Measurements from ENCODE around the gene CYP4F11. TPM values are rescaled to one million over a fixed set of nuclear protein-coding genes. Genes with fewer than 3 reads are reported as not detected.

Gene CYP4F11
- total RNA-seq, 1 experiment from 2014 or later: not detected

DNA sequence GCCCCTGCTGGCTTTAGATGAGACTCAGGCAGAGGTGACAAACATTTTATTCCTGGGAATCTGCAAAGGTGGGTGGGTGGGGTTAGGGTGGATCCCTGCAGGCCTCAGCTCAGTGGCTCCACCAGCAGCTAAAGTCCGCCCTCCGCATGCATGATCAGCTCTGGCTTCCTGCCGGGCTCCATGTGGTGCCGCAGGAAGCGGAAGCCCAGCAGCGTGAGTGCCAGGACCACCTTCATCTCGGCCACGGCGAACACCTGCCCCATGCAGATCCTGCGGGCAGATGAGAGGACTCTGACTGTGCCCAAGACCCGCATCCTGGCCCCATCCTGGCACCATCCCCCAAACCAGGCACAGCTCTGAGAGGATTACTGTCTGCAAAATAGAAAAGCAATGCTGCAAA, 62.8 kb downstream of the CYP4F11 start:
- H3K27me3 ChIP-seq (replicated peaks; ENCODE audit: control insufficient read depth, insufficient read depth, low read length): no peaks in the 10 kb centered on the region
- H3K27ac Mint-ChIP-seq (ENCODE audit: unreplicated experiment): no peak overlapping the region
- H3K9me3 Mint-ChIP-seq (ENCODE audit: unreplicated experiment): no peaks in the 10 kb centered on the region
- H3K4me1 Mint-ChIP-seq (ENCODE audit: low read depth, unreplicated experiment): no peaks in the 10 kb centered on the region
- CTCF ChIA-PET: no interaction called here
- H3K4me1 ChIP-seq: no peaks in the 10 kb centered on the region
- BruUV-seq (replicated peaks): no TSS peak
- no peaks in the 10 kb centered on the region for H3K36me3 ChIP-seq (ENCODE audit: control insufficient read depth, insufficient read depth, low read length)
- intact Hi-C loops (cut with micrococcal nuclease; ENCODE audit: unreplicated experiment): no loop called here
- POLR2A ChIA-PET: no interaction called here
- no peak overlapping the region for H3K4me3 Mint-ChIP-seq (ENCODE audit: unreplicated experiment)
- no peak for DNase-seq
- H3K36me3 Mint-ChIP-seq (ENCODE audit: insufficient read depth, unreplicated experiment): no peaks in the 10 kb centered on the region
- no peak overlapping the region for H3K4me3 ChIP-seq (ENCODE audit: low read depth, low read length)
- TF ChIP-seq, protein P1, sequence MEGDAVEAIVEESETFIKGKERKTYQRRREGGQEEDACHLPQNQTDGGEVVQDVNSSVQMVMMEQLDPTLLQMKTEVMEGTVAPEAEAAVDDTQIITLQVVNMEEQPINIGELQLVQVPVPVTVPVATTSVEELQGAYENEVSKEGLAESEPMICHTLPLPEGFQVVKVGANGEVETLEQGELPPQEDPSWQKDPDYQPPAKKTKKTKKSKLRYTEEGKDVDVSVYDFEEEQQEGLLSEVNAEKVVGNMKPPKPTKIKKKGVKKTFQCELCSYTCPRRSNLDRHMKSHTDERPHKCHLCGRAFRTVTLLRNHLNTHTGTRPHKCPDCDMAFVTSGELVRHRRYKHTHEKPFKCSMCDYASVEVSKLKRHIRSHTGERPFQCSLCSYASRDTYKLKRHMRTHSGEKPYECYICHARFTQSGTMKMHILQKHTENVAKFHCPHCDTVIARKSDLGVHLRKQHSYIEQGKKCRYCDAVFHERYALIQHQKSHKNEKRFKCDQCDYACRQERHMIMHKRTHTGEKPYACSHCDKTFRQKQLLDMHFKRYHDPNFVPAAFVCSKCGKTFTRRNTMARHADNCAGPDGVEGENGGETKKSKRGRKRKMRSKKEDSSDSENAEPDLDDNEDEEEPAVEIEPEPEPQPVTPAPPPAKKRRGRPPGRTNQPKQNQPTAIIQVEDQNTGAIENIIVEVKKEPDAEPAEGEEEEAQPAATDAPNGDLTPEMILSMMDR (IDR thresholded peaks at IDR 0.05; ENCODE audit: insufficient read depth in 1 of 2, low read depth in 1 of 2, low read length in 1 of 2, severe bottlenecking in 1 of 2, unreplicated experiment in 1 of 2): no peak
- peaks cover 9% of the 10 kb centered on the region for H3K27me3 Mint-ChIP-seq (ENCODE audit: insufficient read depth, unreplicated experiment)
- H3K9me3 ChIP-seq: no peaks in the 10 kb centered on the region

DNA sequence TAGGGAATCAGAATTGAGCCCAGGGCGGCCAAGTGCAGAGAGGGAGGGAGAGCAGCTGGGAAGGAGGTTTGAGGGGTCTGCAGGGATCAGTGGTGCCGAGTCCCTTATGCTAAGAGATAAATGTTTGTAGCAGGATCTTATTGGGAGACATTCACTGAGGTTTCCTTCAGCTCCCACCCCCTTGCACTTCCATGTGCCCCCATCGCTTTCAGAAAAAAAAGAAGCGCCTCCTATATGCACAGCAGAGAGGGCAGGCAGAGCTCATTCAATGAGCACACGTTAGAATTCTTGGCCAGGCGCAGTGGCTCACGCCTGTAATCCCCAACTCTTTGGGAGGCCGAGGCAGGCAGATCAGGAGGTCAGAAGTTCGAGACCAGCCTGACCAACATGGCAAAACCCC, 64.5 kb downstream of the CYP4F11 start:
- intact Hi-C loops (cut with micrococcal nuclease; ENCODE audit: unreplicated experiment): loop anchor here (1.0 kb wide), 1 partner anchor 58 kb away; no protein-coding TSS in a partner anchor
- TF ChIP-seq, protein P1 (IDR thresholded peaks at IDR 0.05; ENCODE audit: insufficient read depth in 1 of 2, low read depth in 1 of 2, low read length in 1 of 2, severe bottlenecking in 1 of 2, unreplicated experiment in 1 of 2): no peak
- no peaks in the 10 kb centered on the region for H3K4me1 ChIP-seq
- Mint-ChIP-seq H3K4me3 (ENCODE audit: unreplicated experiment) (no peak overlapping the region), H3K4me1 (ENCODE audit: low read depth, unreplicated experiment) (no peaks in the 10 kb centered on the region), H3K27me3 (ENCODE audit: insufficient read depth, unreplicated experiment) (peaks cover 4% of the 10 kb centered on the region), H3K9me3 (ENCODE audit: unreplicated experiment) (no peaks in the 10 kb centered on the region), H3K36me3 (ENCODE audit: insufficient read depth, unreplicated experiment) (no peaks in the 10 kb centered on the region), H3K27ac (ENCODE audit: unreplicated experiment) (no peak overlapping the region)
- POLR2A ChIA-PET: no interaction called here
- H3K36me3 ChIP-seq (ENCODE audit: control insufficient read depth, insufficient read depth, low read length): no peaks in the 10 kb centered on the region
- H3K9me3 ChIP-seq: no peaks in the 10 kb centered on the region
- BruUV-seq (replicated peaks): no TSS peak
- no peaks in the 10 kb centered on the region for H3K27me3 ChIP-seq (replicated peaks; ENCODE audit: control insufficient read depth, insufficient read depth, low read length)
- CTCF ChIA-PET: interaction anchor here (1.0 kb wide), 1 partner anchor 58 kb away, joined by 3 read pairs; no protein-coding TSS in a partner anchor
- no peak for DNase-seq
- H3K4me3 ChIP-seq (ENCODE audit: low read depth, low read length): no peak overlapping the region

GRCh38 chr19:15869109-15869555, 65.2 kb downstream of the CYP4F11 start:
- Mint-ChIP-seq H3K4me3 (ENCODE audit: unreplicated experiment) (no peak overlapping the region), H3K4me1 (ENCODE audit: low read depth, unreplicated experiment) (no peaks in the 10 kb centered on the region), H3K9me3 (ENCODE audit: unreplicated experiment) (no peaks in the 10 kb centered on the region), H3K27me3 (ENCODE audit: insufficient read depth, unreplicated experiment) (peaks cover 4% of the 10 kb centered on the region), H3K27ac (ENCODE audit: unreplicated experiment) (no peak overlapping the region), H3K36me3 (ENCODE audit: insufficient read depth, unreplicated experiment) (no peaks in the 10 kb centered on the region)
- DNase-seq: peak; percentile 45 to 54
- H3K4me1 ChIP-seq: no peaks in the 10 kb centered on the region
- CTCF ChIA-PET: interaction anchor here (1.0 kb wide), 1 partner anchor 58 kb away, joined by 3 read pairs; no protein-coding TSS in a partner anchor
- no peaks in the 10 kb centered on the region for H3K9me3 ChIP-seq
- H3K36me3 ChIP-seq (ENCODE audit: control insufficient read depth, insufficient read depth, low read length): no peaks in the 10 kb centered on the region
- no peaks in the 10 kb centered on the region for H3K27me3 ChIP-seq (replicated peaks; ENCODE audit: control insufficient read depth, insufficient read depth, low read length)
- no peak overlapping the region for H3K4me3 ChIP-seq (ENCODE audit: low read depth, low read length)
- POLR2A ChIA-PET: no interaction called here
- BruUV-seq (replicated peaks): no TSS peak
- intact Hi-C loops (cut with micrococcal nuclease; ENCODE audit: unreplicated experiment): loop anchor here (1.0 kb wide), 1 partner anchor 57 kb away; no protein-coding TSS in a partner anchor
- TF ChIP-seq, protein P1 (IDR thresholded peaks at IDR 0.05; ENCODE audit: insufficient read depth in 1 of 2, low read depth in 1 of 2, low read length in 1 of 2, severe bottlenecking in 1 of 2, unreplicated experiment in 1 of 2): peak; percentile 69 to 79

All from Caco-2 (cell line).